Endothelial cell of umbilical vein (primary cell): ENCODE results near the gene PDCD6IP. TPM values are rescaled to one million over a fixed set of nuclear protein-coding genes. Genes with fewer than 3 reads are reported as not detected.

ENCODE experiments used
- BruUV-seq: library from RNA; stranded (reverse); fragments of 400-500 nt; replicated peaks from 2 replicates; lab custom pipeline; 2021; lab: Mats Ljungman, UMichigan
- CTCF ChIA-PET: fragments of 300-600, 350-600 bp; sonication (Branson Sonifier 250); formaldehyde crosslinking; loops from one replicate; lab custom pipeline; 2021; ENCODE audit warnings: antibody characterized with exemption, inconsistent platforms; lab: Charles Lee
- POLR2A ChIA-PET: fragments of 300-600, 350-600 bp; sonication (Branson Sonifier 250); formaldehyde crosslinking; loops from one replicate; lab custom pipeline; 2021; ENCODE audit warnings: antibody characterized with exemption, inconsistent platforms; lab: Charles Lee
- DNase-seq: peaks from one replicate; pipeline ENCODE4 v3.0.0-alpha.2; 2011; ENCODE audit warnings: low read depth, low spot score
- FAIRE-seq: peaks from 2 replicates; lab custom pipeline; 2011; peaks lifted over from hg19 to GRCh38; lab: Jason Lieb, UNC
- H2AFZ ChIP-seq: 2 replicates; pipeline ENCODE4 v1.6.0; 2012; ENCODE audit warnings: low read depth, low read length, control low read depth, inconsistent platforms
- H3K27ac ChIP-seq: 2 replicates; pipeline ENCODE4 v1.5.1; 2011; ENCODE audit warnings: low read depth, mild to moderate bottlenecking, control low read depth, low read length, moderate library complexity; ENCODE audit not compliant: insufficient read depth
- H3K27me3 ChIP-seq, 2 experiments: 2 replicates each; pipeline versions ENCODE4 v1.6.0 to v1.6.1; 2011; ENCODE audit warnings: low read length in 2 of 2, mixed read lengths in 1 of 2; ENCODE audit not compliant: control insufficient read depth in 2 of 2, insufficient read depth in 2 of 2
- H3K36me3 ChIP-seq, 2 experiments: 2 replicates in 1 of 2; 3 replicates in 1 of 2; pipeline ENCODE4 v1.5.1; 2011; ENCODE audit warnings: low read length in 2 of 2, mild to moderate bottlenecking in 1 of 2, moderate library complexity in 1 of 2; ENCODE audit not compliant: control insufficient read depth in 2 of 2, insufficient read depth in 2 of 2; ENCODE audit errors: extremely low read depth in 1 of 2
- H3K4me1 ChIP-seq: 3 replicates; pipeline ENCODE4 v1.5.1; 2011; ENCODE audit warnings: mild to moderate bottlenecking, low read length; ENCODE audit not compliant: control insufficient read depth, insufficient read depth; ENCODE audit errors: extremely low read depth
- H3K4me2 ChIP-seq: 2 replicates; pipeline ENCODE4 v1.6.1; 2011; ENCODE audit warnings: low read length, control low read depth, mixed read lengths; ENCODE audit not compliant: insufficient read depth
- H3K4me3 ChIP-seq, 3 experiments: fragments of 200-600 bp in 1 of 3; sonication (generic), shearing (Covaris generic) in 1 of 3; replicated peaks in 1 of 3; 2 replicates each; pipeline ENCODE4 v1.5.1; 2011 to 2016; ENCODE audit warnings: control low read depth in 3 of 3, low read length in 3 of 3, mild to moderate bottlenecking in 2 of 3, inconsistent platforms in 1 of 3, low read depth in 1 of 3, moderate library complexity in 1 of 3; ENCODE audit not compliant: insufficient read depth in 1 of 3
- H3K79me2 ChIP-seq: 2 replicates; pipeline ENCODE4 v1.6.0; 2012; ENCODE audit warnings: low read length, inconsistent platforms; ENCODE audit not compliant: control insufficient read depth, insufficient read depth
- H3K9ac ChIP-seq: replicated peaks from 2 replicates; pipeline ENCODE3; 2011; ENCODE audit warnings: low read length, control low read depth; ENCODE audit not compliant: insufficient read depth; ENCODE audit errors: extremely low read depth
- H3K9me1 ChIP-seq: replicated peaks from 3 replicates; pipeline ENCODE4 v1.6.0; 2011; ENCODE audit warnings: mild to moderate bottlenecking, low read length; ENCODE audit not compliant: control insufficient read depth, insufficient read depth; ENCODE audit errors: extremely low read depth
- H3K9me3 ChIP-seq: replicated peaks from 2 replicates; pipeline ENCODE4 v1.5.1; 2012; ENCODE audit warnings: low read length, inconsistent platforms; ENCODE audit not compliant: control insufficient read depth, insufficient read depth
- H4K20me1 ChIP-seq: replicated peaks from 2 replicates; pipeline ENCODE3; 2011; ENCODE audit warnings: mild to moderate bottlenecking, low read length; ENCODE audit not compliant: control insufficient read depth, insufficient read depth; ENCODE audit errors: extremely low read depth
- FOS ChIP-seq: IDR thresholded peaks from 2 replicates; pipeline ENCODE4 v1.6.1; 2011; ENCODE audit warnings: mild to moderate bottlenecking, low read length, moderate library complexity, borderline replicate concordance; ENCODE audit not compliant: insufficient read depth
- GATA2 ChIP-seq: IDR thresholded peaks from 2 replicates; pipeline ENCODE4 v1.7.0; 2011; ENCODE audit warnings: low read depth, mild to moderate bottlenecking, moderate library complexity, mixed read lengths, low read length; ENCODE audit not compliant: insufficient read length, insufficient read depth
- JUN ChIP-seq: IDR thresholded peaks from 2 replicates; pipeline ENCODE4 v1.6.1; 2011; ENCODE audit warnings: borderline replicate concordance, low read depth; ENCODE audit not compliant: insufficient read length, insufficient read depth
- MAX ChIP-seq: IDR thresholded peaks from 2 replicates; pipeline ENCODE4 v1.6.1; 2011; ENCODE audit not compliant: insufficient read depth, insufficient read length
- MYC ChIP-seq: IDR thresholded peaks from one replicate; pipeline ENCODE4 v1.6.1; 2011; ENCODE audit warnings: mild to moderate bottlenecking, low read depth, low read length
- POLR2A ChIP-seq: IDR thresholded peaks from 2 replicates; pipeline ENCODE4 v1.6.1; 2012; ENCODE audit warnings: low read depth, mild to moderate bottlenecking, control low read depth, low read length
- POLR2AphosphoS5 ChIP-seq: IDR thresholded peaks from 2 replicates; pipeline ENCODE4 v1.6.1; 2012; ENCODE audit warnings: low read depth, mild to moderate bottlenecking, control low read depth, low read length, moderate library complexity; ENCODE audit not compliant: insufficient read depth
- dilution Hi-C: fragments of 300-500 bp; cut with MboI; formaldehyde crosslinking; loops from one replicate; pipeline ENCODE4 v1.15.0; 2019; ENCODE audit warnings: low sequenced_read_pairs; ENCODE audit not compliant: extremely low pct_ligation_motif_present
- intact Hi-C: fragments of 100-400 bp; cut with micrococcal nuclease; formaldehyde crosslinking; loops from one replicate; pipeline ENCODE4 v1.10.0; 2022
- polyA plus RNA-seq, 4 experiments: library from polyadenylated mRNA; depleted of rRNA in 3 of 4; stranded (reverse) in 3 of 4; unstranded in 1 of 4; fragments of >200 nt; gene quantifications; 2 replicates each; pipeline versions ENCODE4 v1.2.1 to v1.2.3, GENCODE V29; 2011 to 2012; ENCODE audit warnings: missing spikeins in 1 of 4
- total RNA-seq: library from RNA; stranded (reverse); gene quantifications from 2 replicates; pipeline ENCODE4 v1.2.3, GENCODE V29; 2021
- TF ChIP-seq, protein P1 (sequence below), 2 donors: IDR thresholded peaks; 1 replicate in 1 of 2; 2 replicates in 1 of 2; pipeline ENCODE4 v1.5.1; 2011; ENCODE audit warnings: low read length in 2 of 2, mild to moderate bottlenecking in 2 of 2, moderate library complexity in 2 of 2, control low read depth in 1 of 2, inconsistent platforms in 1 of 2, low read depth in 1 of 2; ENCODE audit not compliant: insufficient read depth in 1 of 2; ENCODE audit errors: extremely low read depth in 1 of 2

The PDCD6IP gene
- total and polyA plus RNA-seq, 2 donors (not counting 3 experiments of a cell fraction or from before 2014, with no cell fraction given) = 106 to 265 TPM

DNA sequence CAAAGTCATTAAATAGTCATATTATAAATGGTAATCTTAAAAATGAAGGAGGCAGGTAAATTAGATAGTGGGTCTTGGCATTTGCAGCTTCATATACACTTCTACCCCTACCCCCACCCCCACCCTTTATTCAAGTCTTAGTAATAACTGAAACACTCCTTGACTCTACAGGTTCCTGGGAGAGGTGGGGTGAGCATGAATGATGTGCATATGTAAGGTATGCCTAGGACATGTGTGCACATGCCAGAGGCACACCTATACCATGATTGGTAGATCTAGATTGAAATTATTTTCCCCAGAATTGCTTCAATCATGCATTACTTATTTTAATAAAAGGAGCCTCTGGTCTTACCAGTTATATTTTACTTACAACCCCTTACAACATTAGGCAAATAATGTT is 40.1 kb upstream of the PDCD6IP start:
- DNase-seq (no peak), FAIRE-seq (no peak)
- dilution Hi-C loops (no loop called here), intact Hi-C loops (no loop called here)
- no peak overlapping the region for H3K27ac ChIP-seq
- POLR2A ChIA-PET = no interaction called here
- no peaks in the 10 kb centered on the region for H3K27me3 ChIP-seq
- TF ChIP-seq GATA2 (no peak), FOS (no peak), POLR2A (no peak), MYC (no peak), POLR2AphosphoS5 (no peak), JUN (no peak), MAX (no peak)
- TF ChIP-seq, protein P1, sequence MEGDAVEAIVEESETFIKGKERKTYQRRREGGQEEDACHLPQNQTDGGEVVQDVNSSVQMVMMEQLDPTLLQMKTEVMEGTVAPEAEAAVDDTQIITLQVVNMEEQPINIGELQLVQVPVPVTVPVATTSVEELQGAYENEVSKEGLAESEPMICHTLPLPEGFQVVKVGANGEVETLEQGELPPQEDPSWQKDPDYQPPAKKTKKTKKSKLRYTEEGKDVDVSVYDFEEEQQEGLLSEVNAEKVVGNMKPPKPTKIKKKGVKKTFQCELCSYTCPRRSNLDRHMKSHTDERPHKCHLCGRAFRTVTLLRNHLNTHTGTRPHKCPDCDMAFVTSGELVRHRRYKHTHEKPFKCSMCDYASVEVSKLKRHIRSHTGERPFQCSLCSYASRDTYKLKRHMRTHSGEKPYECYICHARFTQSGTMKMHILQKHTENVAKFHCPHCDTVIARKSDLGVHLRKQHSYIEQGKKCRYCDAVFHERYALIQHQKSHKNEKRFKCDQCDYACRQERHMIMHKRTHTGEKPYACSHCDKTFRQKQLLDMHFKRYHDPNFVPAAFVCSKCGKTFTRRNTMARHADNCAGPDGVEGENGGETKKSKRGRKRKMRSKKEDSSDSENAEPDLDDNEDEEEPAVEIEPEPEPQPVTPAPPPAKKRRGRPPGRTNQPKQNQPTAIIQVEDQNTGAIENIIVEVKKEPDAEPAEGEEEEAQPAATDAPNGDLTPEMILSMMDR (IDR thresholded peaks at IDR 0.05; ENCODE audit: extremely low read depth in 1 of 2, insufficient read depth in 1 of 2, low read depth in 1 of 2, low read length in 2 of 2) = no peak
- no peak overlapping the region for H2AFZ ChIP-seq
- CTCF ChIA-PET = interaction anchor here (1.6 kb wide), 1 partner anchor 29 kb away, joined by 9 read pairs; no protein-coding TSS in a partner anchor
- no peaks in the 10 kb centered on the region for H3K9me1 ChIP-seq
- no peaks in the 10 kb centered on the region for H4K20me1 ChIP-seq
- H3K4me3 ChIP-seq = no peak overlapping the region
- H3K79me2 ChIP-seq = no peaks in the 10 kb centered on the region
- H3K4me2 ChIP-seq = no peak overlapping the region
- H3K4me1 ChIP-seq = no peaks in the 10 kb centered on the region
- no peaks in the 10 kb centered on the region for H3K9me3 ChIP-seq
- no peak overlapping the region for H3K9ac ChIP-seq
- no peaks in the 10 kb centered on the region for H3K36me3 ChIP-seq
- no TSS peak for BruUV-seq
